ENCODE results near the gene SLC6A1. TPM values are rescaled to one million over a fixed set of nuclear protein-coding genes. Genes with fewer than 3 reads are reported as not detected.

SLC6A1 gene
- total RNA-seq, 1 experiment from 2014 or later: not detected

DNA sequence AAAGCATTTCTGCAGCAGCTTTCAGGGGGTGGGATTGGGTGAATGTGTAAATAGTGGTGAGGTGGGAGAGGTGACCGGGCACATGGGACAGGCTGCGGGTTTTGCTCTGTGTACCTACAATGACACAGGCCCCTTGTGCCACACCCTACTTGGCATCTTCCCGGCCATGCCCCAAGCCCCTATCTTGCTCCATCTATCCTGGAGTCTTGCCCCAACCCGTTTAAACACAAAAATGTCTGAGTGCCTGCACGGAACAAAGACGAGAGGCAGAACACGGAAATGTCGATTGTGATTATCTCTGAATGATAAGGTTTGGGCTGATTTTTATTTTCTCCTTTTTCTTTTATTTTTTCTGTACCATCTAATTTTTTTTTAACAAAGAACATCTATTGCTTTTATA lies 46.0 kb upstream of the SLC6A1 start:
- CTCF ChIA-PET: interaction anchor here (1.1 to 1.5 kb wide), 2 partner anchors 17 to 113 kb away, joined by 4 to 5 read pairs; no protein-coding TSS in a partner anchor
- DNase-seq (ENCODE audit: low spot score): no peak
- Histone ChIP-seq H3K36me3 (ENCODE audit: insufficient read depth, low read length, poor library complexity, severe bottlenecking) (no peaks in the 10 kb centered on the region), H3K9me3 (ENCODE audit: low read depth, low read length, poor library complexity, severe bottlenecking) (no peaks in the 10 kb centered on the region), H3K4me1 (ENCODE audit: insufficient read depth, low read length, poor library complexity, severe bottlenecking) (no peaks in the 10 kb centered on the region), H3K27ac (ENCODE audit: low read depth, low read length, poor library complexity, severe bottlenecking) (no peak overlapping the region), H3K27me3 (replicated peaks; ENCODE audit: insufficient read depth, low read depth, low read length, poor library complexity) (no peaks in the 10 kb centered on the region), H3K4me3 (ENCODE audit: low read depth, low read length, poor library complexity, severe bottlenecking) (no peak overlapping the region)
- no TSS peak for BruUV-seq (replicated peaks)
- POLR2A ChIA-PET (ENCODE audit: low non-redundant PET): no interaction called here
- intact Hi-C loops (cut with micrococcal nuclease; ENCODE audit: unreplicated experiment): loop anchor here (5.0 to 10.0 kb wide), 2 partner anchors 391 to 708 kb away; no protein-coding TSS in a partner anchor
- no peak for TF ChIP-seq EZH2 (IDR thresholded peaks at IDR 0.05; ENCODE audit: borderline replicate concordance, low read depth, low read length, poor library complexity, severe bottlenecking)
- TF ChIP-seq, protein P1, sequence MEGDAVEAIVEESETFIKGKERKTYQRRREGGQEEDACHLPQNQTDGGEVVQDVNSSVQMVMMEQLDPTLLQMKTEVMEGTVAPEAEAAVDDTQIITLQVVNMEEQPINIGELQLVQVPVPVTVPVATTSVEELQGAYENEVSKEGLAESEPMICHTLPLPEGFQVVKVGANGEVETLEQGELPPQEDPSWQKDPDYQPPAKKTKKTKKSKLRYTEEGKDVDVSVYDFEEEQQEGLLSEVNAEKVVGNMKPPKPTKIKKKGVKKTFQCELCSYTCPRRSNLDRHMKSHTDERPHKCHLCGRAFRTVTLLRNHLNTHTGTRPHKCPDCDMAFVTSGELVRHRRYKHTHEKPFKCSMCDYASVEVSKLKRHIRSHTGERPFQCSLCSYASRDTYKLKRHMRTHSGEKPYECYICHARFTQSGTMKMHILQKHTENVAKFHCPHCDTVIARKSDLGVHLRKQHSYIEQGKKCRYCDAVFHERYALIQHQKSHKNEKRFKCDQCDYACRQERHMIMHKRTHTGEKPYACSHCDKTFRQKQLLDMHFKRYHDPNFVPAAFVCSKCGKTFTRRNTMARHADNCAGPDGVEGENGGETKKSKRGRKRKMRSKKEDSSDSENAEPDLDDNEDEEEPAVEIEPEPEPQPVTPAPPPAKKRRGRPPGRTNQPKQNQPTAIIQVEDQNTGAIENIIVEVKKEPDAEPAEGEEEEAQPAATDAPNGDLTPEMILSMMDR (conservative IDR thresholded peaks at IDR 0.05; ENCODE audit: low read depth, low read length): no peak

DNA sequence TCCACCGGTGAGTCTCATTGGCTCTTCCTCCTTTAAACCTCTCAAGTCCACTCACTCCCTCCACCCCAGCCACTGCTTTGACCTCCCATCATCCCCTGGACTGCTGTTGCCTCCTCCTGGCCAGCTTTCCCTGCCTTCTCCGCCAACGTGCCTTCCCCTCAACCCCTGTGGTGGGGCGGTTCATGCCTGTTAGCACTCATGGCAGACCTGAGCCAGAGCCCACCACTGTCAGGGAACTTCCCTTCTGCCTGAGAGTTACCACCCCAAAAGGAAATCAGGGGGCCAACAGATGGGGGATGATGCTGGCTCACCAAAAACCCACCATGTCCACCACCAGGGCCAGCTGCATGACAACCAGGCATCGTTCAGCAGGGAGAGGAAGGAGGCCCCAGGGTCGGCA lies 44.2 kb upstream of the SLC6A1 start:
- H3K4me3 ChIP-seq (ENCODE audit: low read depth, low read length, poor library complexity, severe bottlenecking): no peak overlapping the region
- POLR2A ChIA-PET (ENCODE audit: low non-redundant PET): no interaction called here
- H3K4me1 ChIP-seq (ENCODE audit: insufficient read depth, low read length, poor library complexity, severe bottlenecking): no peaks in the 10 kb centered on the region
- intact Hi-C loops (cut with micrococcal nuclease; ENCODE audit: unreplicated experiment): loop anchor here (5.0 to 10.0 kb wide), 2 partner anchors 389 to 706 kb away; no protein-coding TSS in a partner anchor
- no peak overlapping the region for H3K27ac ChIP-seq (ENCODE audit: low read depth, low read length, poor library complexity, severe bottlenecking)
- H3K27me3 ChIP-seq (replicated peaks; ENCODE audit: insufficient read depth, low read depth, low read length, poor library complexity): no peaks in the 10 kb centered on the region
- H3K36me3 ChIP-seq (ENCODE audit: insufficient read depth, low read length, poor library complexity, severe bottlenecking): no peaks in the 10 kb centered on the region
- CTCF ChIA-PET: no interaction called here
- TF ChIP-seq, protein P1 (conservative IDR thresholded peaks at IDR 0.05; ENCODE audit: low read depth, low read length): no peak
- TF ChIP-seq EZH2 (IDR thresholded peaks at IDR 0.05; ENCODE audit: borderline replicate concordance, low read depth, low read length, poor library complexity, severe bottlenecking): no peak
- BruUV-seq (replicated peaks): no TSS peak
- no peaks in the 10 kb centered on the region for H3K9me3 ChIP-seq (ENCODE audit: low read depth, low read length, poor library complexity, severe bottlenecking)
- DNase-seq (ENCODE audit: low spot score): no peak

DNA sequence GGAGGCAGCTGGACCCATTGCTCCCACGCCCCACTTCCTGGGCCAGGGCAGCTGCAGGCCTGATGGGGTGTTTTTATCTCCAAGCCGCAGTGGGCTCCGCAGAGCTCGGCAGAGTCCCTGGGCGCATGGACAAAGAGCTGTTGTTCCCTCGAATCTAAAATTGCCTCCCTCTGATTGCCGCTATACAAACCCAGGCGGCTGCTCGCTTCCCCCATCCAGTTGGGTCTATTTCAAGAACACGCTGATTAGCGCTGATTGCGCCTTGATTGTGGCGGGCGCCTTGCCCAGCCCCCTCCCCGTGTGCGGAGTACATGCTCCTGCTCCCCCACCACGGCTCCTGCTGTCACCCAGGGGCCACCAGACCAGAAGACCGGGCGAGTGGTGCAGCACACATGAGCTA lies 43.4 kb upstream of the SLC6A1 start:
- Histone ChIP-seq H3K27me3 (replicated peaks; ENCODE audit: insufficient read depth, low read depth, low read length, poor library complexity) (no peaks in the 10 kb centered on the region), H3K9me3 (ENCODE audit: low read depth, low read length, poor library complexity, severe bottlenecking) (no peaks in the 10 kb centered on the region), H3K36me3 (ENCODE audit: insufficient read depth, low read length, poor library complexity, severe bottlenecking) (no peaks in the 10 kb centered on the region), H3K4me3 (ENCODE audit: low read depth, low read length, poor library complexity, severe bottlenecking) (no peak overlapping the region), H3K27ac (ENCODE audit: low read depth, low read length, poor library complexity, severe bottlenecking) (no peak overlapping the region), H3K4me1 (ENCODE audit: insufficient read depth, low read length, poor library complexity, severe bottlenecking) (no peaks in the 10 kb centered on the region)
- intact Hi-C loops (cut with micrococcal nuclease; ENCODE audit: unreplicated experiment): loop anchor here (5.0 to 10.0 kb wide), 2 partner anchors 388 to 706 kb away; no protein-coding TSS in a partner anchor
- POLR2A ChIA-PET (ENCODE audit: low non-redundant PET): no interaction called here
- no TSS peak for BruUV-seq (replicated peaks)
- DNase-seq (ENCODE audit: low spot score): no peak
- TF ChIP-seq EZH2 (IDR thresholded peaks at IDR 0.05; ENCODE audit: borderline replicate concordance, low read depth, low read length, poor library complexity, severe bottlenecking): no peak
- TF ChIP-seq, protein P1 (conservative IDR thresholded peaks at IDR 0.05; ENCODE audit: low read depth, low read length): no peak
- CTCF ChIA-PET: no interaction called here
